Non-pigmented ciliary epithelial cell (primary cell): ENCODE data around the gene RHOT2.
"Not testable (repeated sequence)": the region's sequence is repeated elsewhere in the genome, so short reads cannot be mapped to it uniquely, and the experiment has no call there.

Source experiments
- DNase-seq: peaks from one replicate; pipeline ENCODE4 v3.0.0-alpha.2; 2010; ENCODE audit warnings: low read depth

RHOT2 gene

DNA sequence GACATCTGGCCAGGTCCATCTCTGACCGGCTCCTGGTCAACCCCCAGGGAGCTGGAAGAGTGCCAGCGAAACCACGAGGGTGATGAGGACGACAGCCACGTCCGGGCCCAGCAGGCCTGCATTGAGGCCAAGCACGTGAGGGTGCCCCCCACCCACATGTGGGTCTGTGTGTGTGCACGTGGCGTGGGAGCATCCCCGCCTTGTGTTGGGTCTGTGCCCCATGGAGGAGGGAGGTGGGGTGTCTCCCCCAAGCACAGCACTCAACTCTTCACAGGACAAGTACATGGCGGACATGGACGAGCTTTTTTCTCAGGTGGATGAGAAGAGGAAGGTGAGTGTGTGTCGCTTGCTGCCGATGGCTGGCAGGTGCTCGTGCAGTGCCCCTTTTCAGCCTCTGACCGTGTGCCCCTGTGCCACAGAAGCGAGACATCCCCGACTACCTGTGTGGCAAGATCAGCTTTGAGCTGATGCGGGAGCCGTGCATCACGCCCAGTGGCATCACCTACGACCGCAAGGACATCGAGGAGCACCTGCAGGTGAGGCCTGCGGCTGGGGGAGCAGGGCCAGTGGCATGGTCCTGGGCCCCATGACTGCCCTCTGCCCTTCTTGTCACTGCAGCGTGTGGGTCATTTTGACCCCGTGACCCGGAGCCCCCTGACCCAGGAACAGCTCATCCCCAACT, 14.0 kb downstream of the RHOT2 start:
- DNase-seq, result no peak

- no peak for DNase-seq
These were observed 14.8 kb downstream of the RHOT2 start for GRCh38 chr16:682493-683395.

DNA sequence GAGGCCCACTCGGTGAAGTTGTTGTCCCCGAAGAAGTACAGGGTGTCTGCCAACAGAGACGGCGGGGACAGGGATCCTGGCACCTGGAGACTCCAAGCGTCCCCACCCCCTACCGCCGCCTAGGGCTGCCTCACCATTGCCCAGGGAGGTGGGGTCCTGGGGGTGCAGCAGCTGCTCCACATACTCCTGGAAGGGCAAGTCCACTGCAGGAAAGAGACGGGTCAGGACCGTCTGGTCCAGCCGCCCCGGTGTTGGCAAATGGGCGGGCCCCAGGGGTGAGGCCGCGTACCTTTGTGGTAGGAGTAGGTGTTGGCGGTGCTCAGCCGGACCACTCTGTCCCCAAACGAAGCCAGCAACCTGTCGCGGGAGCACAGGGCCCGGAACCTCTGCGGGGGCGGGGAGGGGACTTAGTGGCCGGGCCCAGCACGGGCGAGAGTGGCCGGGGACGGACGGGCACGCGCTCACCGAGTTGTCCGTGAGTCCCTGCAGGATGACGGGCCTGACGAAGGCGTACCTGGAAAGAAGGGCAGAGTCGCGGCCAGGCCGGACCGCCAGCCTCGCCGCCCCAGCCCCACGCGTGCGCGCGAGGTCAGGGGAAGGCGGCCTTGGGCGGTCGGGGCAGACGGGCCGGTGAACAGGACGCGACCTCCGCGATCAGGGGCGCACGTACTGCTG, 15.6 kb downstream of the RHOT2 start:
- no peak for DNase-seq

GRCh38 chr16:684071-684794, 16.3 kb downstream of the RHOT2 start, which contains the start of gene JMJD8:
TSS of gene JMJD8 (minus strand) at chr16:684334. CDS start at chr16:684319, 15 bp downstream.
- DNase-seq, result peak; percentile 63

GRCh38 chr16:684961-685696, 17.2 kb downstream of the RHOT2 start:
- DNase-seq, result no peak

DNA sequence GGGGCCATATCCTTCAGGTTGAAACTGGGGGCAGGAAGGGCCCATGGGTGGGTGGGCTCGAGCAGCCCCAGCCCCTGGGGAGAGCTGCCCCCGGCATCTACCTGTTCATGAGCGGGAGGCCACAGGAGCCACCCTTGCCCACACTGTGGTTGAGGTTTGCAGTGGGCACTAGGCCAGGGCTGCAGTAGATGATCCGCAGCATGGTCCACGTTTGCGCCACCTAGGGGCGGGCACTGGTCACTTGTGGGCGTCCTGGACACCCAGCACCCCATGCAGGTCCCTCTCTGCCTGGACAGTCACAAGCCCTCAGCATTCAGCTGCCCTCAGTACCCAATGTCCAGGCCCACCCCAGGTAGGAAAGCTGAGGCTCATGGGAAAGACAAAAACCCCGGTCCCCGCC, 18.0 kb downstream of the RHOT2 start:
- no peak for DNase-seq

GRCh38 chr16:686459-687260, 18.7 kb downstream of the RHOT2 start:
- no peak for DNase-seq

GRCh38 chr16:687499-687898, 19.6 kb downstream of the RHOT2 start:
- no peak for DNase-seq

GRCh38 chr16:689175-689897, 21.4 kb downstream of the RHOT2 start:
- DNase-seq, result no peak

DNA sequence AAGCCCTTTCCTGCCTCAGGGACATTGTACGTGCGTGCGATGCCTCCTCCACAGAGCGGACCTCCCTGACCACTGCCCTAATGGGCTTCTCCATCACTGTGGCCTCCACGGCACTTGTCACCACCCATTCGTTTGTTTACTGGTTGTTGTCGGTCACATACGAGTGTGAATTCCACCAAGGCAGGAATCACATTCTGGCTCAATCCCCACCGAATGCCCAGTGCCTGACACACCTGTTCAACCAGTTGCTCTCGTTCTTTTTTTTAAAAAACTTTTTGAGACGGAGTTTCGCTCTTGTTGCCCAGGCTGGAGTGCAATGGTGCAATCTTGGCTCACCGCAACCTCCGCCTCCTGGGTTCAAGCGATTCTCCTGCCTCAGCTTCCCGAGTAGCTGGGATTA, 23.3 kb downstream of the RHOT2 start:
- not testable (repeated sequence) for DNase-seq

DNA sequence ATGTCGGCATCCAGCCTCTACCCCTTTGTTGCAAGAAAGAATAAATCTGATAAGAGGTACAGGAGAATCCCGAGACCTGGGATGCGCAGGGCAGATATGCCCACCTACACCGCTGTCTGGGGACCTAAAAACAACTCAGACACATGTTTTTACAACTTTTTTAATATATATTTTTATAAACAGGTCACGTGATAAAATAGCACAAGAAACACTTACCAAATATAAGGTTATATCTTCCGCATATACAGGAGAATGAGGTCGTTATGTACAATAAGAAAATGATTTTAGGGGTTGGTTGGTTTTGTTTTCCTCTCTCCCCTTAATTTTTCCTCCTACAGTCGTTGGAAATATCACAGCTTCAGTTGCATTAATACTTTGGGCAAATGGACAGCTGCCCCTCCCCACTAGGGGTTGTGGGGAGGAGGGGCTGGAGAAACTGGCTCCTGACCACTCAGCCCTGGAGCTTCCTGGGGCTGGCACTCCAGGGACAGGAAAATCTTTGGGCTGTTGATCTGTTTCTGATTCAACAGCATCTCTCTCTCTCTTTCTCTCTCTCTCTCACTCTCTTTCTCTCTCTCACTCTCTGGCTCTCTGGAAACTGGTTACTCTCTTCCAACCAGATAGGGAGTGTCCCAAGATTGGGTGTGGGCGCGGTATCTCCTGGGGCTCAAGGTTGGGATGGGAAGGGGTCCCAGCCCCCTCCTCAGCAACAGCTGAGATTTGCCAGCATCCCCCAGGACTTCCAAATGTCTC, 24.6 kb downstream of the RHOT2 start:
- DNase-seq, result no peak

DNA sequence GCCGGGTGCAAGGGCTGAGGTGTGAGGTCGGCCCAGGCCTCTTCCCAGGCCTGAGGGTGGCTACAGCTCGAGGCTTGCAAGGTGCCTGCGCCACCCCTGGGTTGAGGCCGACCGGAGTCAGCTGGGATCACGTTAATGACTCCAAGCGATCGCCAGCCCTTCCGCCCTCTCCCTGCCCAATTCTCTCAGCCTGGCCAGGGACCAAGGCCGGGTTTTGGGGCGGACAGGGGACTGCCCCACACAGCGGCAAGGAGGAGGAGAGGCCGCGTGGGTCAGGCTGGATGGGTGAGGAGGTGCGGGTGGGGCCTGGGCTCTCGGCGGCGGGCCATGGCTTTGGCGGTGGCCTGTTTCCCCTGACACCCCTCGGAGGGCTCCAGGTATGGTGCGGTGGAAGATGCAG, 25.4 kb downstream of the RHOT2 start:
- DNase-seq, result no peak

- no peak for DNase-seq
These were observed 25.8 kb downstream of the RHOT2 start for GRCh38 chr16:693766-694165.

DNA sequence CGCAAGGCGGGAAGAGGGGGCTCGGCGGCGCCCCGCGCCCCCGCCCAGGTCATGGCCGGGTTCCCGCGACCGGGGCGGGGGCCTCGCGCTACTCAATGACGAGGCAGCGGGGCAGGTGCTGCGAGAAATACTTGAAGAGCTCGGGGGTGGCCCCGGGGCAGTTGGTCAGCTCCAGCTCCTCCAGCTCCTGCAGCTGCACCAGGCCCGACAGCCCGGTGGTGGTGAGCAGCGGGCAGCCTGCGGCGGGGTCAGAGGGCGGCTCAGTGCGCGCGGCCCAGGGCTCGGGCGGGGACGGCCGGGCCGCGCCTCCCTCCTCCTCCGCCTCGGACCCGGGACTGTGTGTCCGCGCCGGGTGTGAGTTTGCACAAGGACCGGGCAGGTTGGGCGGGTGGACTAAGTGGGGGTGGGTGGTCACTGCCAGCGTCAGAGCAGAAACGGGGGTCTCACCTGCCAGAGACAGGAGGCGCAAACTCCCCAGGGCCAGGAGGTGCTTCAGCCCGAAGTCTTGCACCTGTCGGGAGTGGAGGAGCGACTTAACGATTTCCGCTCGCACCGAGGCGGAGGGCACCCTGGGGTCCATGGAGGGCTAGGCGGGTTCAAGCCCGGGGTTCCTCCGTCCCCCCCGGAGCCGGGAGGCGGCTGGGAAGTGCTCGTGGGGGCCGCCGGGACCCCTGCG, 26.4 kb downstream of the RHOT2 start:
- DNase-seq, result no peak

DNA sequence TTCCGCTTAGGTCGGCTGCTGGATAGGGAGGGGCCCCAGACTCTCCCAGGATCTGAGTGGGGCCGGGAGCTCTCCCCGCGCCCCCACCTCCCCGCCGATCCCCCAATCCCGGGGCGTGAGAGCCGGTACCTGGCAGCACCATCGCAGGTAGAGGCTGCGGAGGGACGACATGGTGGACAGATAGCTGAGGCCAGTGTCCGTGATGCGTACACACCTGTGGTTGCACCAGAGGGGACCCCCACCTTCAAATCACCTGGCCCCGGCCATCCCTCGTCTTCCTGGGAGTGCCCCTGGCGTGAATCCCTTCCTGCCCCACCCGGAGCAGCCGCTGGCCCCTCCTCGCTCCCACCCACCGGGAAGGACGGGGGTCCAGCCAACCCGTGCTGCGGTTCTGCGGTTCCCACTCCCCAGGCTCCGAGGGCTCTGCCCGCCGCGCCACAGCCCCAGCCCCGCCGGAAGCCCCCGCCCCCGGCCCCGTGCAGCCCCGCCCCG, 27.0 kb downstream of the RHOT2 start:
- no peak for DNase-seq

DNA sequence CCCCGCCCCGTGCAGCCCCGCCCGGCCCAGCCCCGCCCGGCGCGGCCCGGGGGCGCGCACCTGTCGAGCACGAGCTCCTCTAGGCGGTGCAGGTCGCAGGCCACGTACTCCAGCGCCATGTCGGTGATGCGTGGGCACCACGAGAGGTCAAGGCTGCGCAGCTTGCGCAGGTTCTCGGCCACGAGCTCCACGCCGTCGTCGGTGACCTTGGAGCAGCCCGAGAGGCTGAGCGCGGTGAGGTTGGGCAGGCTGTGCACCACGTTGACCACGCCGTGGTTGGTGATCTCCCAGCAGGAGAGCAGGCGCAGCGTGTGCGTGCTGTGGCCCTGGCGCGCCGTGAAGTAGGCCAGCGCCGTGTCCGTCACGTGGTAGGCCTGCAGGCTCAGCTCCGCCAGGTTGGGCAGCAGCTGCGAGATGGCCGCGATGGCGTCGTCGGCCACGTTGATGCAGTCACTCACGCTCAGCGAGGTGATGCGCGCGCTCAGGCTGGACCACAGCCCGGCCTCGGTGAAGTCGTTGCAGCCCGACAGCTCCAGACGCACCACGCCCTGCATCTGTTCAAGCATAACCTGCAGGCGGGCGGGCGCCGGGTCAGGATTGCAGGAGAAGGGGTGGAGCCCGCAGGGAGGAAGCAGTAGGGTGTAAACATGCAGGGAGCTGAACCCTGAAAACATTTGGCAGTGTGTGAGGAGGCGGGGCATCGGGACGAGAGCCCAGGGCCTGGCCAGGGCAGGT, 27.6 kb downstream of the RHOT2 start:
- no peak for DNase-seq

- DNase-seq, result no peak
These were observed 31.2 kb downstream of the RHOT2 start for GRCh38 chr16:698911-699671.
